H1 (cell line): ENCODE measurements around the gene USP13. TPM values are rescaled to one million over a fixed set of nuclear protein-coding genes. Genes with fewer than 3 reads are reported as not detected.

ENCODE experiments used
- CREB1 ChIP-seq: IDR thresholded peaks from 2 replicates; pipeline ENCODE4 v1.6.1; 2012; ENCODE audit warnings: inconsistent platforms
- RAD21 ChIP-seq, 2 experiments: IDR thresholded peaks in 1 of 2; conservative IDR thresholded peaks in 1 of 2; 2 replicates each; pipeline ENCODE4 v1.6.1; 2011; ENCODE audit warnings: low read depth in 2 of 2, low read length in 2 of 2, improper control_type of control experiment in 1 of 2, inconsistent platforms in 1 of 2, mild to moderate bottlenecking in 1 of 2, moderate library complexity in 1 of 2
- RNF2 ChIP-seq: fragments of 200-900, 300-1000 bp; sonication (generic); IDR thresholded peaks from 2 replicates; pipeline ENCODE4 v1.7.1; 2016; ENCODE audit warnings: borderline replicate concordance, low read depth, mild to moderate bottlenecking, antibody characterized with exemption, low read length; ENCODE audit not compliant: poor library complexity, severe bottlenecking; ENCODE audit errors: missing control alignments
- SAP30 ChIP-seq: fragments of 300-600 bp; sonication (generic); IDR thresholded peaks from 2 replicates; pipeline ENCODE4 v1.7.1; 2012; ENCODE audit warnings: low read length, moderate library complexity, mild to moderate bottlenecking, inconsistent platforms; ENCODE audit not compliant: insufficient read depth, insufficient replicate concordance
- polyA plus RNA-seq, 7 experiments: library from polyadenylated mRNA; depleted of rRNA in 3 of 7; stranded (reverse) in 5 of 7; unstranded in 2 of 7; fragments of >200 nt in 5 of 7; fragments of 200-250 nt in 2 of 7; gene quantifications; 1 replicate in 5 of 7; 2 replicates in 1 of 7; 4 replicates in 1 of 7; pipeline versions ENCODE4 v1.2.1 to v1.2.3, GENCODE V29; 2011 to 2013; ENCODE audit warnings: missing spikeins in 2 of 7, mixed read lengths in 2 of 7
- small RNA-seq: library from polyadenylated mRNA; stranded (forward); fragments of <200 nt; extraction: miRNeasy Mini kit (QIAGEN cat#:217004); gene quantifications from one replicate; pipeline ENCODE3, GENCODE V24; 2013; ENCODE audit not compliant: insufficient read depth
- total RNA-seq: library from RNA; stranded (reverse); fragmentation: NEBNext Ultra II Directional; extraction: Animal tissue kit (Norgen Biotek cat#: 25700); gene quantifications from 2 replicates; pipeline ENCODE4 v1.2.1, GENCODE V29; 2021
- TF ChIP-seq, protein P1 (sequence below): IDR thresholded peaks from 2 replicates; pipeline ENCODE4 v1.6.1; 2012; ENCODE audit warnings: inconsistent platforms
- TF ChIP-seq, protein P2 (sequence below), 3 experiments: IDR thresholded peaks; 1 replicate in 2 of 3; 2 replicates in 1 of 3; pipeline versions ENCODE4 v1.5.1 to v1.6.1; 2011; ENCODE audit warnings: low read length in 3 of 3, mild to moderate bottlenecking in 3 of 3, inconsistent platforms in 2 of 3, low read depth in 1 of 3, moderate library complexity in 1 of 3; ENCODE audit not compliant: insufficient read depth in 1 of 3; ENCODE audit errors: control extremely low read depth in 1 of 3

The USP13 gene
- total and polyA plus RNA-seq, 2 of the 8 experiments (the other 6 are each of a cell fraction or from before 2014, with no cell fraction given): 7.9 to 25.9 TPM

DNA sequence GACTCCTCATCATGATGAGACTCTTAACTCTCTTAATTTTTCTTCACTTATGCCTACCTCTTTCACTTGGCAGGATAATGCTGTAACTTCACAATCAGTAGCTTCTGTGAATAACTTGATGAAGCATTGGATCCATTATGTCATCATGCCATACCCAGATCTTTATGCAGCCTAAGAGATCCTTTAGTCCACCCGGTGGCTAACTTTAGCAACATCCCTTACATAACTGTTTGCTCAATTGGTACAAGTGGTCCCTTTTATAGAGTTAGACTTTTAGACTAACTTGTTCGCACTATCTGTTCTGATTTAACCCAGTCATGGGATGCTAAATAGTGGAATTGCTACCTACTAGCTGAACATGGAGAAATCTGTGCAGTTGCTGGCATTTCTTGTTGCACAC is 184.5 kb downstream of the USP13 start (continued):
- TF ChIP-seq, protein P1, sequence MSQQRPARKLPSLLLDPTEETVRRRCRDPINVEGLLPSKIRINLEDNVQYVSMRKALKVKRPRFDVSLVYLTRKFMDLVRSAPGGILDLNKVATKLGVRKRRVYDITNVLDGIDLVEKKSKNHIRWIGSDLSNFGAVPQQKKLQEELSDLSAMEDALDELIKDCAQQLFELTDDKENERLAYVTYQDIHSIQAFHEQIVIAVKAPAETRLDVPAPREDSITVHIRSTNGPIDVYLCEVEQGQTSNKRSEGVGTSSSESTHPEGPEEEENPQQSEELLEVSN: no peak
- TF ChIP-seq RNF2 (no peak), RAD21 (IDR thresholded peaks at IDR 0.05 in 1 of 2, conservative IDR thresholded peaks at IDR 0.05 in 1 of 2; ENCODE audit: low read depth in 2 of 2, low read length in 2 of 2) (peak; percentile 20 to 28; a peak in 3 of 4 replicates), SAP30 (no peak), CREB1 (no peak)
- TF ChIP-seq, protein P2, sequence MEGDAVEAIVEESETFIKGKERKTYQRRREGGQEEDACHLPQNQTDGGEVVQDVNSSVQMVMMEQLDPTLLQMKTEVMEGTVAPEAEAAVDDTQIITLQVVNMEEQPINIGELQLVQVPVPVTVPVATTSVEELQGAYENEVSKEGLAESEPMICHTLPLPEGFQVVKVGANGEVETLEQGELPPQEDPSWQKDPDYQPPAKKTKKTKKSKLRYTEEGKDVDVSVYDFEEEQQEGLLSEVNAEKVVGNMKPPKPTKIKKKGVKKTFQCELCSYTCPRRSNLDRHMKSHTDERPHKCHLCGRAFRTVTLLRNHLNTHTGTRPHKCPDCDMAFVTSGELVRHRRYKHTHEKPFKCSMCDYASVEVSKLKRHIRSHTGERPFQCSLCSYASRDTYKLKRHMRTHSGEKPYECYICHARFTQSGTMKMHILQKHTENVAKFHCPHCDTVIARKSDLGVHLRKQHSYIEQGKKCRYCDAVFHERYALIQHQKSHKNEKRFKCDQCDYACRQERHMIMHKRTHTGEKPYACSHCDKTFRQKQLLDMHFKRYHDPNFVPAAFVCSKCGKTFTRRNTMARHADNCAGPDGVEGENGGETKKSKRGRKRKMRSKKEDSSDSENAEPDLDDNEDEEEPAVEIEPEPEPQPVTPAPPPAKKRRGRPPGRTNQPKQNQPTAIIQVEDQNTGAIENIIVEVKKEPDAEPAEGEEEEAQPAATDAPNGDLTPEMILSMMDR (IDR thresholded peaks at IDR 0.05; ENCODE audit: control extremely low read depth in 1 of 3, insufficient read depth in 1 of 3, low read depth in 1 of 3, low read length in 3 of 3): peak in 1 of 3 experiments; percentile 20; a peak in 1 of 4 replicates

Small RNA genes within 50 kb of the gene (small RNA-seq; reads per million reads assigned to genes)
- gene RF01210: not detected

Other genes starting within 250 kb of the USP13 start
- 26.1 and 29.2 TPM in 2 replicates for gene GNB4, start 201.6 kb upstream of the USP13 start, total RNA-seq
- 8.7 and 13.4 TPM in 2 replicates for gene GNB4, start 201.6 kb upstream of the USP13 start, polyA plus RNA-seq (2011; rRNA removed)
- gene ACTL6A, start 90.1 kb upstream of the USP13 start, total RNA-seq: 76.9 and 83.3 TPM in 2 replicates
- 99.5 and 141 TPM in 2 replicates for gene ACTL6A, start 90.1 kb upstream of the USP13 start, polyA plus RNA-seq (2011; rRNA removed)
- 76.6 and 81.4 TPM in 2 replicates for gene MRPL47, start 48.4 kb upstream of the USP13 start, total RNA-seq
- 12.2 and 26.1 TPM in 2 replicates for gene MRPL47, start 48.4 kb upstream of the USP13 start, polyA plus RNA-seq (2011; rRNA removed)
- gene NDUFB5, start 48.2 kb upstream of the USP13 start, total RNA-seq: 74.1 and 85.8 TPM in 2 replicates
- gene NDUFB5, start 48.2 kb upstream of the USP13 start, polyA plus RNA-seq (2011; rRNA removed): 16.4 and 46.1 TPM in 2 replicates